ENCODE data around the gene ZSCAN20. TPM values are rescaled to one million over a fixed set of nuclear protein-coding genes. Genes with fewer than 3 reads are reported as not detected.

Gene ZSCAN20
- total RNA-seq, 1 experiment from 2014 or later: 9.0 TPM

DNA sequence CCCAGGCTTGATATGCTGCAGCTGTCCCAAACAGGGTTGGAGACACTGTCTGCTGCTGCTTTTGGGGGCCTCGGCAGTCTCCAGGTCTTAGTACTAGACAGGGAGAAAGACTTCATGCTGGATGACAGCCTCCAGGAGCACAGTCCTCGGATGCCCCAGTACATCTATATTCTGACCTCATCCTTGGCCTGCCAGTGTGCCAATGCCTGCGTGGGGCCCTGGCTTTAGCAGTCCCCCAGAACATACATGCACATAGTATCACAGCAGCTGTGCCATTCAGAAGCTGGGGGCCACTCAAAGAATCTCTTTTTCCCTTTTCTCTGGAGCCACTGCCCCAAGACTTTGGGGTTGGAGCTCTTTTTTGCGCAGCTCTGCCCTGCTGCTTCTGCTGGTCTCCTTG, 4.4 kb upstream of the ZSCAN20 start (continued):
- TF ChIP-seq ZBTB33 (IDR thresholded peaks at IDR 0.05; ENCODE audit: extremely low read depth, insufficient replicate concordance, low read length) (no peak), JUND (IDR thresholded peaks at IDR 0.05) (no peak), EZH2 (IDR thresholded peaks at IDR 0.05) (no peak), RAD21 (IDR thresholded peaks at IDR 0.05; ENCODE audit: low read depth) (no peak), YY1 (IDR thresholded peaks at IDR 0.05; ENCODE audit: extremely low read depth, insufficient replicate concordance, low read depth, low read length) (no peak), POLR2AphosphoS5 (IDR thresholded peaks at IDR 0.05; ENCODE audit: low read depth, low read length) (no peak), CEBPB (IDR thresholded peaks at IDR 0.05; ENCODE audit: low read depth) (no peak), CBX3 (IDR thresholded peaks at IDR 0.05; ENCODE audit: low read depth) (no peak), ELF1 (IDR thresholded peaks at IDR 0.05; ENCODE audit: borderline replicate concordance, low read depth) (no peak)
- TF ChIP-seq, protein P1, sequence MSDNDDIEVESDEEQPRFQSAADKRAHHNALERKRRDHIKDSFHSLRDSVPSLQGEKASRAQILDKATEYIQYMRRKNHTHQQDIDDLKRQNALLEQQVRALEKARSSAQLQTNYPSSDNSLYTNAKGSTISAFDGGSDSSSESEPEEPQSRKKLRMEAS (IDR thresholded peaks at IDR 0.05): no peak

DNA sequence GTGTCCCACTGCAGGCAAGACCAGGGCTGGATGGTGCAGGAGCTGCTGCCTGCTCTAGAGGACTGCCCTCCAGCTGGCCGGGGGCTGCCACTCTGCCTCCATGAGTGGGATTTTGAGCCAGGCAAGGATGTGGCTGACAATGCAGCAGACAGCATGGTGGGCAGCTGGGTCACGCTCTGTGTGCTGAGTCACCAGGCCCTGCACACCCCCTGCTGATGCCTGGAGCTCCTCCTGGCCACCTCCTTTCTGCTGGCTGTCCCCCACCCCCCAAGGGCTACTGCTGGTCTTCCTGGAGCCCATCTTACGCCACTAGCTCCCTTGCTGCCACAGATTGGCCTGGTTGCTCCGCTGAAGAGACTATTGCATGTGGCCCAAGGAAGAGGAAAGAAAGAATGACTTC, 3.9 kb upstream of the ZSCAN20 start:
- H3K36me3 ChIP-seq (ENCODE audit: control insufficient read depth in 1 of 2, insufficient read depth in 2 of 2, low read length in 2 of 2): no peaks in the 10 kb centered on the region
- H3K9ac ChIP-seq (ENCODE audit: low read length): no peak overlapping the region
- 0 out of 2 replicates have a peak overlapping the region, but pooled peaks have one; percentile 19 for H3K4me2 ChIP-seq (ENCODE audit: low read length)
- no peak for DNase-seq (ENCODE audit: low read depth, low spot score)
- ATAC-seq: no peak
- intact Hi-C loops (cut with micrococcal nuclease): no loop called here
- no peaks in the 10 kb centered on the region for H3K27me3 ChIP-seq (ENCODE audit: insufficient read depth, low read length)
- H3K27ac ChIP-seq (ENCODE audit: low read depth, low read length): no peak overlapping the region; the same call in 1 of the 2 replicates
- no TSS peak for BruUV-seq (replicated peaks)
- H2AFZ ChIP-seq (ENCODE audit: low read depth, low read length, poor library complexity, severe bottlenecking): no peak overlapping the region
- ChIA-PET CTCF (interaction anchor here (0.6 kb wide), 1 partner anchor 152 kb away, joined by 3 read pairs; no protein-coding TSS in a partner anchor), POLR2A (no interaction called here), RAD21 (ENCODE audit: low non-redundant PET in 1 of 2, low total read pairs in 2 of 2, uncharacterized antibody in 2 of 2, unreplicated experiment in 2 of 2) (no interaction called here)
- no peak for TF ChIP-seq POLR2A (IDR thresholded peaks at IDR 0.05; ENCODE audit: borderline replicate concordance, extremely low read depth, insufficient read depth, insufficient read length)
- no peak for TF ChIP-seq JUND (IDR thresholded peaks at IDR 0.05)
- TF ChIP-seq ELF1 (IDR thresholded peaks at IDR 0.05; ENCODE audit: borderline replicate concordance, low read depth): no peak
- no peak for TF ChIP-seq EGR1 (IDR thresholded peaks at IDR 0.05; ENCODE audit: low read depth)
- TF ChIP-seq ZFX (IDR thresholded peaks at IDR 0.05): no peak
- no peak for TF ChIP-seq POLR2AphosphoS5 (IDR thresholded peaks at IDR 0.05; ENCODE audit: low read depth, low read length)
- no peak for TF ChIP-seq CBX3 (IDR thresholded peaks at IDR 0.05; ENCODE audit: low read depth)
- no peak for TF ChIP-seq EZH2 (IDR thresholded peaks at IDR 0.05)
- no peak for TF ChIP-seq RAD21 (IDR thresholded peaks at IDR 0.05; ENCODE audit: low read depth)
- no peak for TF ChIP-seq YY1 (IDR thresholded peaks at IDR 0.05; ENCODE audit: extremely low read depth, insufficient replicate concordance, low read depth, low read length)
- TF ChIP-seq SRF (IDR thresholded peaks at IDR 0.05; ENCODE audit: low read depth): no peak
- TF ChIP-seq ZBTB33 (IDR thresholded peaks at IDR 0.05; ENCODE audit: extremely low read depth, insufficient replicate concordance, low read length): no peak
- TF ChIP-seq SIN3A (IDR thresholded peaks at IDR 0.05; ENCODE audit: low read depth): no peak
- no peak for TF ChIP-seq EZH2phosphoT487 (IDR thresholded peaks at IDR 0.05; ENCODE audit: borderline replicate concordance)
- no peak for TF ChIP-seq TCF7L2 (IDR thresholded peaks at IDR 0.05; ENCODE audit: borderline replicate concordance, extremely low read depth, insufficient read depth, insufficient read length)
- H3K4me1 ChIP-seq (ENCODE audit: control insufficient read depth in 1 of 2, insufficient read depth in 2 of 2, low read length in 2 of 2): peaks cover 6 to 38% of the 10 kb centered on the region in 2 experiments; a peak in 3 of 4 replicates
- H3K9me3 ChIP-seq (ENCODE audit: control insufficient read depth in 1 of 2, insufficient read depth in 1 of 2, low read depth in 1 of 2, low read length in 2 of 2): no peaks in the 10 kb centered on the region
- H3K9me2 ChIP-seq (ENCODE audit: insufficient read depth): no peaks in the 10 kb centered on the region
- no peak overlapping the region for H3K4me3 ChIP-seq (replicated peaks in 1 of 2; ENCODE audit: low read depth in 1 of 2, low read length in 2 of 2)
- peaks cover 8% of the 10 kb centered on the region; the same call in 1 of the 2 replicates for H3K79me2 ChIP-seq (ENCODE audit: insufficient read depth, low read length)
- H4K20me1 ChIP-seq (ENCODE audit: insufficient read depth): no peaks in the 10 kb centered on the region

Measured in HCT116 (cell line).